Mesothelial cell of epicardium (in vitro differentiated cells): ENCODE measurements around the gene HVCN1. TPM values are rescaled to one million over a fixed set of nuclear protein-coding genes. Genes with fewer than 3 reads are reported as not detected.
"Not testable (repeated sequence)": the region's sequence is repeated elsewhere in the genome, so short reads cannot be mapped to it uniquely, and the experiment has no call there.

Experiments used
- DNase-seq, 2 experiments: peaks; one replicate each; pipeline ENCODE4 v3.0.0; 2021; ENCODE audit warnings: low spot score in 2 of 2; ENCODE audit not compliant: unreplicated experiment in 2 of 2
- H3K27ac Mint-ChIP-seq: 2 replicates; pipeline ENCODE4 v1.8.0; 2021; ENCODE audit warnings: mixed read lengths
- H3K27me3 Mint-ChIP-seq: 2 replicates; pipeline ENCODE4 v1.8.0; 2021; ENCODE audit warnings: low read depth, mixed read lengths
- H3K36me3 Mint-ChIP-seq: 2 replicates; pipeline ENCODE4 v1.8.0; 2021; ENCODE audit warnings: mixed read lengths
- H3K4me1 Mint-ChIP-seq: 2 replicates; pipeline ENCODE4 v1.8.0; 2021; ENCODE audit warnings: mixed read lengths
- H3K4me3 Mint-ChIP-seq: 2 replicates; pipeline ENCODE4 v1.8.0; 2021; ENCODE audit warnings: mild to moderate bottlenecking, moderate library complexity, mixed read lengths
- H3K9me3 Mint-ChIP-seq: 2 replicates; pipeline ENCODE4 v1.8.0; 2021; ENCODE audit warnings: mixed read lengths
- CTCF ChIP-seq: fragments of 200-600 bp; sonication (generic); IDR thresholded peaks from one replicate; pipeline ENCODE4 v1.5.0; 2021; ENCODE audit warnings: antibody characterized with exemption; ENCODE audit not compliant: unreplicated experiment
- total RNA-seq: library from RNA; stranded (reverse); gene quantifications from 3 replicates; pipeline ENCODE4 v1.2.1, GENCODE V29; 2021

The HVCN1 gene
- total RNA-seq, 1 donor from 2014 or later = 7.0 TPM

DNA sequence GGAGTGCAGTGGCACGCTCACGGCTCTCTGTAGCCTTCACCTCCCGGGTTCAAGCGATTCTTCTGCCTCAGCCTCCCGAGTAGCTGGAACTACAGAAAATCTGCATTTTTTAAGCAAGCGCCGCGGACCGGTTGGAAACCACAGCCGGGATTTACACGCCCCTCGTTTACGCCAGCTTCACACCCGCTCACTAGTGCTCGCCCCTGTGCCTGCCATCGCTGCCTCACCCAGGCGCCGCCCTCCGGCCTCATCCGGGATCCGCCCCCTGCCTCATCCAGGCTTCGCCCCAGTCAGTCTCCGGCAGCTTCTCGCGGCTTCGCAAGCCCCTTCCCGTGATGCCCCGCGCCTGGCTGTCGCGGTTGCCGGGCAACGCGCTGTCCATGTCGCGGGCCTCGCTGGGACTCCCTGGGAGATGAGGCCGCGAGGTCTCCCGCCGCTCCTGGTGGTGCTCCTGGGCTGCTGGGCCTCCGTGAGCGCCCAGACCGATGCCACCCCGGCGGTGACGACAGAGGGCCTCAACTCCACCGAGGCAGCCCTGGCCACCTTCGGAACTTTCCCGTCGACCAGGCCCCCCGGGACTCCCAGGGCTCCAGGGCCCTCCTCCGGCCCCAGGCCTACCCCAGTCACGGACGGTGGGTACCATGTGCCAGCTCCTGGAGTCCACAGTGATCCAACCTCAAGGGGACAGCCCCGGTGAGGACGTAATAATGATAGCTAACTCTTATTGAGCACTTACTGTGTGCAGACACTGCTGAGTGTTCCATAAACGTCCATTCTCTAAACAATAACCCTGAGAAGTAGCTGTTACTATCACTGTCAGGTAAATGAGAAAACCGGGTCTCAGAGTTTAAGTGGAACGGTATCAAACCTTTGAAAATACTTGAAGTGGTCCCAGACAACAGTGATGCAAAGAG is 74.9 kb downstream of the HVCN1 start, which contains the start of gene TCTN1:
Gene TCTN1 (plus strand): TSS at position 359 of the 914 bp plus-strand sequence. CDS start 54 bp downstream, at position 413.
- peak within 1 kb of the TSS; percentile 39 for H3K27ac Mint-ChIP-seq
- peaks cover 4% of the 10 kb centered on the region for H3K4me1 Mint-ChIP-seq
- no peak for TF ChIP-seq CTCF
- H3K36me3 Mint-ChIP-seq = peaks cover 6% of the 10 kb centered on the region
- H3K27me3 Mint-ChIP-seq = no peaks in the 10 kb centered on the region
- DNase-seq = peak; percentile 92 to 95
- H3K9me3 Mint-ChIP-seq = no peaks in the 10 kb centered on the region
- H3K4me3 Mint-ChIP-seq = peak within 1 kb of the TSS; percentile 77

- TF ChIP-seq CTCF = no peak
- Mint-ChIP-seq H3K27ac (no peak overlapping the region), H3K27me3 (no peaks in the 10 kb centered on the region), H3K4me1 (peaks cover 4% of the 10 kb centered on the region), H3K36me3 (peaks cover 6% of the 10 kb centered on the region), H3K4me3 (peak overlapping the region; percentile 77), H3K9me3 (no peaks in the 10 kb centered on the region)
- no peak for DNase-seq
These were observed 75.7 kb downstream of the HVCN1 start for GRCh38 chr12:110613071-110613770.

GRCh38 chr12:110606253-110606611 is 82.7 kb downstream of the HVCN1 start:
- no peaks in the 10 kb centered on the region for H3K36me3 Mint-ChIP-seq
- H3K27ac Mint-ChIP-seq = no peak overlapping the region
- no peak overlapping the region for H3K4me3 Mint-ChIP-seq
- H3K27me3 Mint-ChIP-seq = no peaks in the 10 kb centered on the region
- H3K9me3 Mint-ChIP-seq = no peaks in the 10 kb centered on the region
- no peak for DNase-seq
- TF ChIP-seq CTCF = no peak
- no peaks in the 10 kb centered on the region for H3K4me1 Mint-ChIP-seq

DNA sequence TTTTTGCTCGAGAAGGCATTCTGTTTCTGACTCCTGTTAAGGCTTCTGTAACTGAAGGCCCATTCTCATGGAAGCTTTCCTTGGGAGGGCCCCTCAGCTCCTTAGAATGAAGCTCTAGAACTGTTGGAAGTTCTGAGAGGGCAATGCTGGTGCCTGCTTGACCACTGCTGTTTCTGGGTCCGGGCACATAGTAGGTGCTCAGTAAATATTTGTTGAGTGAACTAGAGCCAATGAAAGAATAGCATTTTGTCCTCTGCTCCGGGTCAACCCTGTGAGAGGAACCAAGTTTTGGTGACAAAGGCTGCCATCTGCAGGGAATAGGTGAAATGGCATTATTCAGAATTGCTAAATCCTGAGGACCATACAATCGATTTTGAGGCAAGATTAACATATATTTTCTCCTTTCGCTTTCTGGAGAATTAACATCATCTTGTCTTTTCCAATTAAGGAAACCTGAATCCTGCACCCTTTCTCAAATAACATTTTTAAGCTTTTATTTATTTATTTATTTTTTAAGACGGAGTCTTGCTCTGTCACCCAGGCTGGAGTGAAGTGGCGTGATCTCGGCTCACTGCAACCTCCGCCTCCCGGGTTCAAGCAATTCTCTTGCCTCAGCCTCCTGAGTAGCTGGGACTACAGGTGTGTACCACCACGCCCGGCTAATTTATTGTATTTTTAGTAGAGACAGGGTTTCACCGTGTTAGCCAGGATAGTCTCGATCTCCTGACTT is 86.7 kb downstream of the HVCN1 start:
- not testable (repeated sequence) for H3K27ac Mint-ChIP-seq, DNase-seq, H3K4me1 Mint-ChIP-seq, H3K36me3 Mint-ChIP-seq, H3K9me3 Mint-ChIP-seq, H3K4me3 Mint-ChIP-seq, H3K27me3 Mint-ChIP-seq
- peak; percentile 47 for TF ChIP-seq CTCF

DNA sequence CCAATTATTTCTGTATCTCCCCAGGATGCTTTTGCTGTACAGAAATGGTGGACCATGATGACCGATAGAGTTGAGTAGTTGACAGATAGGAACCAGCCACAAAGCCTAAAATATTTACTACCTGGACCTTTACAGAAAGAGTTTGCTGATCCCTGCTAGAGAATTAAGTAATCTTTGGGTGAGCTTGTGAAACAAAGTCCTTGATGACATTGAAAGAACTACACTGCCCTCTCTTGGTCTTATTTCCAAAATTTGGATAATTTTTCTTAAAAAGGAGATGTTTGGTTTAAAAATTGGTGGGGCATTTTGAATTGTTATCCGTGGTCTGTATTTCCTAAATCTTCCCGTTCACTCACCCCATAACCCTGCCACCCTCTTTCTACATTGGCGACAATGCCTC is 88.7 kb downstream of the HVCN1 start:
- Mint-ChIP-seq H3K9me3 (no peaks in the 10 kb centered on the region), H3K36me3 (no peaks in the 10 kb centered on the region), H3K27ac (no peak overlapping the region), H3K4me3 (no peak overlapping the region), H3K27me3 (no peaks in the 10 kb centered on the region), H3K4me1 (no peaks in the 10 kb centered on the region)
- DNase-seq = no peak
- peak; percentile 25 for TF ChIP-seq CTCF
